Chondrocyte (in vitro differentiated cells): ENCODE data around the gene HDAC4. TPM values are rescaled to one million over a fixed set of nuclear protein-coding genes. Genes with fewer than 3 reads are reported as not detected.
A peak's percentile ranks its signal among the peaks of the same experiment; 100 is the strongest.

Experiments used
- DNase-seq: peaks from one replicate; pipeline ENCODE4 v3.0.0; 2021; ENCODE audit warnings: mixed read lengths, low spot score
- H3K27ac Mint-ChIP-seq: one replicate; pipeline ENCODE4 v1.8.0; 2021; ENCODE audit warnings: mild to moderate bottlenecking, moderate library complexity, mixed read lengths; ENCODE audit not compliant: unreplicated experiment
- H3K27me3 Mint-ChIP-seq: 2 replicates; pipeline ENCODE4 v1.8.0; 2021; ENCODE audit warnings: low read depth, mixed read lengths
- H3K36me3 Mint-ChIP-seq: 2 replicates; pipeline ENCODE4 v1.8.0; 2021; ENCODE audit warnings: low read depth, mixed read lengths
- H3K4me1 Mint-ChIP-seq: 2 replicates; pipeline ENCODE4 v1.8.0; 2021; ENCODE audit warnings: low read depth, mild to moderate bottlenecking, mixed read lengths
- H3K4me3 Mint-ChIP-seq: one replicate; pipeline ENCODE4 v1.8.0; 2021; ENCODE audit warnings: mild to moderate bottlenecking, moderate library complexity, mixed read lengths; ENCODE audit not compliant: unreplicated experiment
- H3K9me3 Mint-ChIP-seq: 2 replicates; pipeline ENCODE4 v1.8.0; 2021; ENCODE audit warnings: low read depth, mixed read lengths
- CTCF ChIP-seq: fragments of 200-600 bp; sonication (generic); IDR thresholded peaks from 2 replicates; pipeline ENCODE4 v1.5.0; 2021; ENCODE audit warnings: antibody characterized with exemption, mild to moderate bottlenecking, moderate library complexity
- total RNA-seq: library from RNA; stranded (reverse); gene quantifications from 3 replicates; pipeline ENCODE4 v1.2.1, GENCODE V29; 2021

The HDAC4 gene
- total RNA-seq, 1 donor from 2014 or later = 22.3 TPM

- TF ChIP-seq CTCF = no peak
- Mint-ChIP-seq H3K36me3 (no peaks in the 10 kb centered on the region), H3K4me1 (peaks cover 6% of the 10 kb centered on the region), H3K27ac (no peak overlapping the region), H3K4me3 (no peak overlapping the region), H3K27me3 (no peaks in the 10 kb centered on the region), H3K9me3 (peaks cover 4% of the 10 kb centered on the region)
- DNase-seq = no peak
These were observed 162.4 kb downstream of the HDAC4 start for GRCh38 chr2:239238381-239238780.

- DNase-seq = no peak
- no peak for TF ChIP-seq CTCF
- Mint-ChIP-seq H3K27me3 (no peaks in the 10 kb centered on the region), H3K4me3 (no peak overlapping the region), H3K36me3 (no peaks in the 10 kb centered on the region), H3K4me1 (peaks cover 6% of the 10 kb centered on the region), H3K9me3 (no peaks in the 10 kb centered on the region), H3K27ac (no peak overlapping the region)
These were observed 164.0 kb downstream of the HDAC4 start for GRCh38 chr2:239236808-239237205.

- H3K9me3 Mint-ChIP-seq = no peaks in the 10 kb centered on the region
These were observed 164.6 kb downstream of the HDAC4 start for GRCh38 chr2:239236043-239236807.

GRCh38 chr2:239235311-239235710, 165.5 kb downstream of the HDAC4 start:
- Mint-ChIP-seq H3K4me1 (peaks cover 3% of the 10 kb centered on the region), H3K4me3 (no peak overlapping the region), H3K27me3 (no peaks in the 10 kb centered on the region), H3K9me3 (no peaks in the 10 kb centered on the region), H3K27ac (no peak overlapping the region), H3K36me3 (no peaks in the 10 kb centered on the region)
- TF ChIP-seq CTCF = no peak
- DNase-seq = peak; percentile 68

More at GRCh38 chr2:239236043-239236807, 164.6 kb downstream of the HDAC4 start:
- DNase-seq = peak; percentile 86
- H3K27me3 Mint-ChIP-seq = no peaks in the 10 kb centered on the region
- H3K4me3 Mint-ChIP-seq = no peak overlapping the region
- no peak overlapping the region for H3K27ac Mint-ChIP-seq
- peaks cover 6% of the 10 kb centered on the region for H3K4me1 Mint-ChIP-seq
- no peaks in the 10 kb centered on the region for H3K36me3 Mint-ChIP-seq
- TF ChIP-seq CTCF = no peak

- no peaks in the 10 kb centered on the region for H3K36me3 Mint-ChIP-seq
- no peaks in the 10 kb centered on the region for H3K9me3 Mint-ChIP-seq
- H3K4me3 Mint-ChIP-seq = no peak overlapping the region
- no peak for TF ChIP-seq CTCF
- peaks cover 1% of the 10 kb centered on the region for H3K4me1 Mint-ChIP-seq
- H3K27me3 Mint-ChIP-seq = no peaks in the 10 kb centered on the region
- DNase-seq = no peak
- no peak overlapping the region for H3K27ac Mint-ChIP-seq
These were observed 166.3 kb downstream of the HDAC4 start for GRCh38 chr2:239234191-239235175.
